Vagina (tissue), 2 donors: ENCODE data around the gene HTRA1.

ENCODE experiments used
- POLR2A ChIP-seq, 2 donors: fragments of 450-650 bp; IDR thresholded peaks; one replicate each; pipeline ENCODE4 v1.6.1; 2017; ENCODE audit warnings: antibody characterized with exemption in 2 of 2, mild to moderate bottlenecking in 2 of 2, moderate library complexity in 2 of 2
- TF ChIP-seq, protein P1 (sequence below), 3 experiments: fragments of 450-650 bp in 2 of 3; fragments of 200-600 bp in 1 of 3; sonication (generic) in 1 of 3; IDR thresholded peaks; one replicate each; pipeline ENCODE4 v1.5.1; 2017 to 2019; ENCODE audit warnings: antibody characterized with exemption in 3 of 3, mild to moderate bottlenecking in 2 of 3, moderate library complexity in 2 of 3

DNA sequence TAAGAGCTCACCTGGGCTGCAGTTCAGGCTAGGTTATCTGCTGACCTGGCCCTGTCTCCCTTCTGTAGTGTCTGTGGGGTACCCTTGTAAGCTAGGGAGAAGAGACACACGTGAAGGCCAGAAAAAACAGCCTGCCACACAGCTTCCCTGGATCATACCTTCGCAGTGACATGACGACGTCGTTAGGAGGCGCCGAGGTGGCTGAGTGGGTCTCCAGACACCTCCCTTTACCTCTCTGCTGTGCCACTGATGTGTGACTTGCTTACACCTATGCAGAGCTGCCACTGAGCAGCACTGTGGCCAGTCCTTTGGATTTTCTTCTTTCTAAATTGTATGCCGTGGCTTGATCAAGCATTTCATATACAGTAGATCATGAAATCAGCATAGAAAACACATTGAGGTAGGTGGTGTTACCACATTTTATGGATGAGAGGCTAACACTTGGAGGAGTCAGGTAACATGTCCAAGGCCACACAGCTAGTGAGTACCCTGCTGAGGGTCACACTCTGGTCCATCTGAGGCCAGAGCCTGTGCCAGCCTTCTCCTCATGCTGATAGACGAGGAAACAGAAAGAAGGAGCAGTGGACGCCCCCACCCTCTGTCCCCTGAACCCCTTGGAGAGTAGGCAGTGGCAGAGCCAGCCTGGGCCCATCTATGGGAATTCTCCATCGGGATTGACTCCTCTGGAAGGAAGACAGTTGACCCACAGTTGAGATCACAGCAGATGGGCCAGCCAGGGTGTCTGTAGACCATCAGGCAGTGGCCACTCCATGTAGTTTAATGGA is 23.1 kb downstream of the HTRA1 start:
- TF ChIP-seq, protein P1, sequence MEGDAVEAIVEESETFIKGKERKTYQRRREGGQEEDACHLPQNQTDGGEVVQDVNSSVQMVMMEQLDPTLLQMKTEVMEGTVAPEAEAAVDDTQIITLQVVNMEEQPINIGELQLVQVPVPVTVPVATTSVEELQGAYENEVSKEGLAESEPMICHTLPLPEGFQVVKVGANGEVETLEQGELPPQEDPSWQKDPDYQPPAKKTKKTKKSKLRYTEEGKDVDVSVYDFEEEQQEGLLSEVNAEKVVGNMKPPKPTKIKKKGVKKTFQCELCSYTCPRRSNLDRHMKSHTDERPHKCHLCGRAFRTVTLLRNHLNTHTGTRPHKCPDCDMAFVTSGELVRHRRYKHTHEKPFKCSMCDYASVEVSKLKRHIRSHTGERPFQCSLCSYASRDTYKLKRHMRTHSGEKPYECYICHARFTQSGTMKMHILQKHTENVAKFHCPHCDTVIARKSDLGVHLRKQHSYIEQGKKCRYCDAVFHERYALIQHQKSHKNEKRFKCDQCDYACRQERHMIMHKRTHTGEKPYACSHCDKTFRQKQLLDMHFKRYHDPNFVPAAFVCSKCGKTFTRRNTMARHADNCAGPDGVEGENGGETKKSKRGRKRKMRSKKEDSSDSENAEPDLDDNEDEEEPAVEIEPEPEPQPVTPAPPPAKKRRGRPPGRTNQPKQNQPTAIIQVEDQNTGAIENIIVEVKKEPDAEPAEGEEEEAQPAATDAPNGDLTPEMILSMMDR (IDR thresholded peaks at IDR 0.05), result no peak
- no peak for TF ChIP-seq POLR2A (IDR thresholded peaks at IDR 0.05)
